Transverse colon (tissue), 4 donors: ENCODE data around the gene CST7.

Experiments used
- POLR2A ChIP-seq: fragments of 450-650 bp; IDR thresholded peaks from one replicate; pipeline ENCODE4 v1.6.1; 2016; ENCODE audit warnings: antibody characterized with exemption, mild to moderate bottlenecking, moderate library complexity
- POLR2AphosphoS5 ChIP-seq, 3 donors: sonication (generic); formaldehyde crosslinking; IDR thresholded peaks; one replicate each; pipeline ENCODE4 v1.6.1; 2016; ENCODE audit warnings: antibody characterized with exemption in 3 of 3
- TF ChIP-seq, protein P1 (sequence below), 5 experiments: fragments of 200-600 bp in 3 of 5; fragments of 450-650 bp in 2 of 5; sonication (generic) in 3 of 5; IDR thresholded peaks; 1 replicate in 2 of 5; 2 replicates in 3 of 5; pipeline ENCODE4 v1.5.1; 2016 to 2017; ENCODE audit warnings: antibody characterized with exemption in 5 of 5, inconsistent platforms in 3 of 5, mild to moderate bottlenecking in 2 of 5, moderate library complexity in 1 of 5

DNA sequence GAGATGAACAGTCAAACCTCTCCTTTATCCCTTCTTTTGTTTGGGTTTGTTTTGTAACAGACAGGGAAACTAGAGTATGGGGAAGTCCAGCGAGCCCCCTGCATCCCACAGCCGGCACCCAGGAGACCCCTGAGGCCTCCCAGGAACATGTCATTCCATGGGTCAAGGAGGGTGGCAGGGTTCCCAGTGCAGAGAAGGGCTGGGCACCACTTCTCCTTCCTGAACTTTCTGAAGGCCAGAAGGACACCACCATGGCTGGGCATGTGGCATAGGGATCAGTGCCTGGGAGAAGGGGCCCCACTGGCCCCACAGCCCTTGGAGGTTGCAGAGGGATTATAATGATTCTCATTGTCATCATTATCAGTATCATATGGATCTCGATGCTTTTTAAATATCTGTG lies 13.9 kb upstream of the CST7 start:
- TF ChIP-seq, protein P1, sequence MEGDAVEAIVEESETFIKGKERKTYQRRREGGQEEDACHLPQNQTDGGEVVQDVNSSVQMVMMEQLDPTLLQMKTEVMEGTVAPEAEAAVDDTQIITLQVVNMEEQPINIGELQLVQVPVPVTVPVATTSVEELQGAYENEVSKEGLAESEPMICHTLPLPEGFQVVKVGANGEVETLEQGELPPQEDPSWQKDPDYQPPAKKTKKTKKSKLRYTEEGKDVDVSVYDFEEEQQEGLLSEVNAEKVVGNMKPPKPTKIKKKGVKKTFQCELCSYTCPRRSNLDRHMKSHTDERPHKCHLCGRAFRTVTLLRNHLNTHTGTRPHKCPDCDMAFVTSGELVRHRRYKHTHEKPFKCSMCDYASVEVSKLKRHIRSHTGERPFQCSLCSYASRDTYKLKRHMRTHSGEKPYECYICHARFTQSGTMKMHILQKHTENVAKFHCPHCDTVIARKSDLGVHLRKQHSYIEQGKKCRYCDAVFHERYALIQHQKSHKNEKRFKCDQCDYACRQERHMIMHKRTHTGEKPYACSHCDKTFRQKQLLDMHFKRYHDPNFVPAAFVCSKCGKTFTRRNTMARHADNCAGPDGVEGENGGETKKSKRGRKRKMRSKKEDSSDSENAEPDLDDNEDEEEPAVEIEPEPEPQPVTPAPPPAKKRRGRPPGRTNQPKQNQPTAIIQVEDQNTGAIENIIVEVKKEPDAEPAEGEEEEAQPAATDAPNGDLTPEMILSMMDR (IDR thresholded peaks at IDR 0.05): no peak
- no peak for TF ChIP-seq POLR2A
- TF ChIP-seq POLR2AphosphoS5 (IDR thresholded peaks at IDR 0.05): no peak
